CD4-positive, CD25-positive, alpha-beta regulatory T cell (primary cell): ENCODE results near the gene ZKSCAN1. TPM values are rescaled to one million over a fixed set of nuclear protein-coding genes. Genes with fewer than 3 reads are reported as not detected.
"Not testable (repeated sequence)": the region's sequence is repeated elsewhere in the genome, so short reads cannot be mapped to it uniquely, and the experiment has no call there.

Experiments used
- ATAC-seq, 2 donors: fragments of 150-1000 bp; cut with Tn5 transposase; one replicate each; pipeline ENCODE4 v1.10.0; 2021; ENCODE audit warnings: low read depth in 2 of 2, moderate number of reproducible peaks in 2 of 2, moderate library complexity in 1 of 2
- DNase-seq, 3 donors: peaks; one replicate each; pipeline versions ENCODE4 v3.0.0 to v3.0.0-alpha.2; 2012 to 2022; ENCODE audit warnings: mixed read lengths in 1 of 3
- H3K27ac ChIP-seq: one replicate; pipeline ENCODE4 v1.7.0; 2013; ENCODE audit warnings: mild to moderate bottlenecking, low read length; ENCODE audit not compliant: insufficient read depth, poor library complexity, severe bottlenecking
- H3K27me3 ChIP-seq: one replicate; pipeline ENCODE4 v1.7.0; 2013; ENCODE audit warnings: low read length; ENCODE audit not compliant: control insufficient read depth, insufficient read depth
- H3K36me3 ChIP-seq: one replicate; pipeline ENCODE4 v1.7.0; 2013; ENCODE audit warnings: mild to moderate bottlenecking, low read length, moderate library complexity; ENCODE audit not compliant: control insufficient read depth, insufficient read depth
- H3K4me1 ChIP-seq: 2 replicates; pipeline ENCODE4 v1.7.0; 2013; ENCODE audit warnings: mild to moderate bottlenecking, low read length; ENCODE audit not compliant: insufficient read depth, control insufficient read depth, poor library complexity, severe bottlenecking
- H3K4me3 ChIP-seq: one replicate; pipeline ENCODE4 v1.7.0; 2013; ENCODE audit warnings: low read depth, mild to moderate bottlenecking, low read length, moderate library complexity
- H3K9me3 ChIP-seq, 2 experiments: 1 replicate in 1 of 2; 2 replicates in 1 of 2; pipeline ENCODE4 v1.7.0; 2013; ENCODE audit warnings: low read length in 2 of 2, mild to moderate bottlenecking in 1 of 2, moderate library complexity in 1 of 2; ENCODE audit not compliant: control insufficient read depth in 2 of 2
- H3K27ac Mint-ChIP-seq, 3 donors: one replicate each; pipeline ENCODE4 v1.8.0; 2020 to 2022; ENCODE audit warnings: mild to moderate bottlenecking in 3 of 3, mixed read lengths in 3 of 3, moderate library complexity in 2 of 3
- H3K27me3 Mint-ChIP-seq: one replicate; pipeline ENCODE4 v1.8.0; 2022; ENCODE audit warnings: mild to moderate bottlenecking, mixed read lengths
- H3K36me3 Mint-ChIP-seq: one replicate; pipeline ENCODE4 v1.8.0; 2020; ENCODE audit warnings: mixed read lengths
- H3K4me1 Mint-ChIP-seq, 4 donors: one replicate each; pipeline ENCODE4 v1.8.0; 2020 to 2022; ENCODE audit warnings: mixed read lengths in 4 of 4, mild to moderate bottlenecking in 1 of 4
- H3K4me3 Mint-ChIP-seq, 4 donors: one replicate each; pipeline ENCODE4 v1.8.0; 2020 to 2022; ENCODE audit warnings: mild to moderate bottlenecking in 4 of 4, mixed read lengths in 4 of 4, moderate library complexity in 3 of 4
- H3K9me3 Mint-ChIP-seq, 7 donors: one replicate each; pipeline ENCODE4 v1.8.0; 2020 to 2022; ENCODE audit warnings: mixed read lengths in 7 of 7, mild to moderate bottlenecking in 3 of 7, moderate library complexity in 2 of 7
- polyA plus RNA-seq, 4 donors: library from polyadenylated mRNA; unstranded; fragments of 300-500 nt; fragmentation: Illumina TruSeq; gene quantifications; one replicate each; pipeline ENCODE4 v1.2.3, GENCODE V29; 2021
- total RNA-seq: library from RNA; stranded (reverse); gene quantifications from one replicate; pipeline ENCODE4 v1.2.3, GENCODE V29; 2022

ZKSCAN1 gene
- total and polyA plus RNA-seq, 5 donors from 2014 or later = 21.6 to 57.8 (median 27.2) TPM

GRCh38 chr7:99976626-99977025 lies 38.8 kb upstream of the ZKSCAN1 start:
- Histone ChIP-seq H3K4me3 (no peak overlapping the region), H3K27me3 (no peaks in the 10 kb centered on the region), H3K9me3 (no peaks in the 10 kb centered on the region), H3K27ac (no peak overlapping the region), H3K4me1 (peaks cover 3% of the 10 kb centered on the region), H3K36me3 (no peaks in the 10 kb centered on the region)
- no peaks in the 10 kb centered on the region for H3K36me3 Mint-ChIP-seq
- H3K4me1 Mint-ChIP-seq = peaks cover 0 to 3% (median 0%) of the 10 kb centered on the region in 4 donors
- no peak overlapping the region for H3K4me3 Mint-ChIP-seq
- no peak overlapping the region for H3K27ac Mint-ChIP-seq
- ATAC-seq = no peak
- H3K9me3 Mint-ChIP-seq = peaks cover 0 to 2% (median 0%) of the 10 kb centered on the region in 7 donors
- peaks cover 32% of the 10 kb centered on the region for H3K27me3 Mint-ChIP-seq
- DNase-seq = no peak

- ATAC-seq = peak; percentile 50 to 54
- H3K4me3 Mint-ChIP-seq, H3K4me1 ChIP-seq, H3K27me3 ChIP-seq, H3K9me3 Mint-ChIP-seq, H3K4me3 ChIP-seq, H3K36me3 Mint-ChIP-seq, H3K9me3 ChIP-seq, H3K27ac ChIP-seq, H3K4me1 Mint-ChIP-seq, H3K36me3 ChIP-seq: not testable (repeated sequence)
- H3K27ac Mint-ChIP-seq = peak overlapping the region in 1 of 3 donors; percentile 29
- peak; percentile 24 to 60 (median 56) for DNase-seq
- H3K27me3 Mint-ChIP-seq = peaks cover 40% of the 10 kb centered on the region
Observed at GRCh38 chr7:99979814-99980225, 35.6 kb upstream of the ZKSCAN1 start.

GRCh38 chr7:99980448-99980872 lies 34.9 kb upstream of the ZKSCAN1 start:
- H3K36me3 Mint-ChIP-seq, H3K27ac ChIP-seq, H3K4me3 ChIP-seq, DNase-seq, H3K4me3 Mint-ChIP-seq, H3K4me1 Mint-ChIP-seq, H3K9me3 ChIP-seq, H3K36me3 ChIP-seq, H3K9me3 Mint-ChIP-seq, H3K4me1 ChIP-seq, H3K27me3 ChIP-seq: not testable (repeated sequence)
- H3K27ac Mint-ChIP-seq = peak overlapping the region in 1 of 3 donors; percentile 29
- peak in 1 of 2 donors; percentile 57 for ATAC-seq
- peaks cover 38% of the 10 kb centered on the region for H3K27me3 Mint-ChIP-seq

DNA sequence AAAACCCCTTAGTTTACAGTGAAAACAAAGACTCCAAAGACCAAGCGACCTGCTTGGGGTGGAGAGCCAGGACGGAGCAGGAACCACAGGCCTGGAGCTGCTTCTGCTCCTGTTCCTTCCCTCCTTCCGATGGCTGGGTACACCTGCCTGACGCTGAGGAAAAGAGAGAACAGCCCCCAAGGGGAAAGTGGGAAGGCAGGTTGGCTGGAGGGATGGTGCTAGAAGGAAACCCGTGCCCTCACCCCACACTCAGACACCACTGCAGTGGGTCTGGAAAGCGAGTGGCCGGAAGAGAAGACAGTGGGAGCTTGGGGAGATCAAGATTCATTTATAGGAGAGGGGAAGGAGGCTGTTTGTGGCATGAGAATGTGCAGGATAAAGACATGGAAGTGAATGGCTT lies 34.3 kb upstream of the ZKSCAN1 start:
- DNase-seq, H3K27ac ChIP-seq, H3K4me3 ChIP-seq, H3K4me1 Mint-ChIP-seq, H3K4me3 Mint-ChIP-seq, H3K4me1 ChIP-seq, H3K36me3 ChIP-seq, H3K36me3 Mint-ChIP-seq, H3K9me3 Mint-ChIP-seq, H3K27ac Mint-ChIP-seq, H3K9me3 ChIP-seq, ATAC-seq, H3K27me3 ChIP-seq: not testable (repeated sequence)
- H3K27me3 Mint-ChIP-seq = peaks cover 38% of the 10 kb centered on the region

- Mint-ChIP-seq H3K4me1 (peaks cover 0 to 3% (median 0%) of the 10 kb centered on the region in 4 donors), H3K9me3 (peaks cover 0 to 6% (median 4%) of the 10 kb centered on the region in 7 donors), H3K4me3 (no peak overlapping the region), H3K27ac (no peak overlapping the region), H3K27me3 (peaks cover 38% of the 10 kb centered on the region), H3K36me3 (no peaks in the 10 kb centered on the region)
- Histone ChIP-seq H3K4me3 (no peak overlapping the region), H3K4me1 (peaks cover 3% of the 10 kb centered on the region), H3K36me3 (no peaks in the 10 kb centered on the region), H3K27me3 (peaks cover 2% of the 10 kb centered on the region), H3K9me3 (peaks cover 0 to 5% of the 10 kb centered on the region in 2 experiments), H3K27ac (no peak overlapping the region)
- DNase-seq (no peak), ATAC-seq (no peak)
Observed at GRCh38 chr7:99984593-99984992, 30.8 kb upstream of the ZKSCAN1 start.

DNA sequence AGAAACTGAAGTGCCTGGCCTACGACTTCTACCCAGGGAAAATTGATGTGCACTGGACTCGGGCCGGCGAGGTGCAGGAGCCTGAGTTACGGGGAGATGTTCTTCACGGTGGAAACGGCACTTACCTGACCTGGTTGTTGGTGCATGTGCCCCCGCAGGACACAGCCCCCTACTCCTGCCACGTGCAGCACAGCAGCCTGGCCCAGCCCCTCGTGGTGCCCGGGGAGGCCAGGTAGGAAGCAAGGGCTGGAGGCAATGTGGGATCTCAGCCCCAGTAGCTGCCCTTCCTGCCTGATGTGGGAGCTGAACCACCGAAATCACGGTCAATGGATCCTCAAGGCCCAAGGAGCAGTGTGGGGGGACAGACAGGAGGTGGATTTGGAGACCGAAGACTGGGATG lies 28.1 kb upstream of the ZKSCAN1 start:
- H3K4me3 Mint-ChIP-seq, DNase-seq, H3K4me1 Mint-ChIP-seq, H3K27ac ChIP-seq, H3K36me3 Mint-ChIP-seq, H3K36me3 ChIP-seq, H3K4me1 ChIP-seq, H3K27me3 ChIP-seq, H3K9me3 ChIP-seq, ATAC-seq, H3K4me3 ChIP-seq, H3K9me3 Mint-ChIP-seq, H3K27ac Mint-ChIP-seq: not testable (repeated sequence)
- H3K27me3 Mint-ChIP-seq = peaks cover 52% of the 10 kb centered on the region

DNA sequence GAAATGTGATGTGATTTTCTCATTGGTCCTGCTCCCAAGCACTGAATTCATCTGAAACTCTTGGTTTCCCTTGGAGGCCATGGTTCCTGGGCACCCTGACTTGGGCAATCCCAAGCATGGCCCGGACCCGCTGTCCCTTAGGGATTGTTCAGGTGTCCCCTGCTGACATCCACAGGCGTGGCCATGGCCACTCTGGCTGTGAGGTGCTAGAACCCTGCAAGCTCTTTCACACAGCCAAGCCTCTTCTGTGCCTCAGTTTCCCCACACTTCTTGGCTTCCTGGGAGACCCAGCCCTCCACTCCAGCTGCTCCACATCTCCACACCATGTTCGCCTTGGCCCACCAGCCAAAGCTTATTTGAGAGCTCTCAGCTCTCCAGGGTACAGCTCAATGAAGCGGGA lies 27.6 kb upstream of the ZKSCAN1 start:
- Histone ChIP-seq H3K4me1 (no peaks in the 10 kb centered on the region), H3K4me3 (no peak overlapping the region), H3K27me3 (peaks cover 2% of the 10 kb centered on the region), H3K36me3 (no peaks in the 10 kb centered on the region), H3K9me3 (no peaks in the 10 kb centered on the region), H3K27ac (no peak overlapping the region)
- H3K27ac Mint-ChIP-seq = no peak overlapping the region
- H3K9me3 Mint-ChIP-seq = no peaks in the 10 kb centered on the region
- DNase-seq = no peak
- no peaks in the 10 kb centered on the region for H3K36me3 Mint-ChIP-seq
- peaks cover 52% of the 10 kb centered on the region for H3K27me3 Mint-ChIP-seq
- ATAC-seq = no peak
- H3K4me1 Mint-ChIP-seq = peaks cover 0 to 6% (median 4%) of the 10 kb centered on the region in 4 donors
- no peak overlapping the region for H3K4me3 Mint-ChIP-seq

GRCh38 chr7:99990460-99990852 lies 24.9 kb upstream of the ZKSCAN1 start:
- Mint-ChIP-seq H3K4me1 (peaks cover 0 to 6% (median 4%) of the 10 kb centered on the region in 4 donors), H3K36me3 (no peaks in the 10 kb centered on the region), H3K9me3 (no peaks in the 10 kb centered on the region), H3K27ac (no peak overlapping the region), H3K4me3 (no peak overlapping the region), H3K27me3 (peaks cover 42% of the 10 kb centered on the region)
- H3K27ac ChIP-seq = no peak overlapping the region
- H3K36me3 ChIP-seq = no peaks in the 10 kb centered on the region
- DNase-seq (no peak), ATAC-seq (no peak)
- H3K9me3 ChIP-seq = no peaks in the 10 kb centered on the region
- H3K4me3 ChIP-seq = no peak overlapping the region
- H3K4me1 ChIP-seq = no peaks in the 10 kb centered on the region
- H3K27me3 ChIP-seq = peaks cover 2% of the 10 kb centered on the region
